ENCODE data around the gene PRKCZ.

PRKCZ gene

GRCh38 chr1:2166254-2166653 lies 116.0 kb downstream of the PRKCZ start:
- TF ChIP-seq, protein P1, sequence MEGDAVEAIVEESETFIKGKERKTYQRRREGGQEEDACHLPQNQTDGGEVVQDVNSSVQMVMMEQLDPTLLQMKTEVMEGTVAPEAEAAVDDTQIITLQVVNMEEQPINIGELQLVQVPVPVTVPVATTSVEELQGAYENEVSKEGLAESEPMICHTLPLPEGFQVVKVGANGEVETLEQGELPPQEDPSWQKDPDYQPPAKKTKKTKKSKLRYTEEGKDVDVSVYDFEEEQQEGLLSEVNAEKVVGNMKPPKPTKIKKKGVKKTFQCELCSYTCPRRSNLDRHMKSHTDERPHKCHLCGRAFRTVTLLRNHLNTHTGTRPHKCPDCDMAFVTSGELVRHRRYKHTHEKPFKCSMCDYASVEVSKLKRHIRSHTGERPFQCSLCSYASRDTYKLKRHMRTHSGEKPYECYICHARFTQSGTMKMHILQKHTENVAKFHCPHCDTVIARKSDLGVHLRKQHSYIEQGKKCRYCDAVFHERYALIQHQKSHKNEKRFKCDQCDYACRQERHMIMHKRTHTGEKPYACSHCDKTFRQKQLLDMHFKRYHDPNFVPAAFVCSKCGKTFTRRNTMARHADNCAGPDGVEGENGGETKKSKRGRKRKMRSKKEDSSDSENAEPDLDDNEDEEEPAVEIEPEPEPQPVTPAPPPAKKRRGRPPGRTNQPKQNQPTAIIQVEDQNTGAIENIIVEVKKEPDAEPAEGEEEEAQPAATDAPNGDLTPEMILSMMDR (conservative IDR thresholded peaks at IDR 0.05; ENCODE audit: low read depth, low read length), result no peak
- no peak overlapping the region for H3K4me3 ChIP-seq (ENCODE audit: low read depth, low read length)
- DNase-seq (ENCODE audit: low read depth), result no peak

DNA sequence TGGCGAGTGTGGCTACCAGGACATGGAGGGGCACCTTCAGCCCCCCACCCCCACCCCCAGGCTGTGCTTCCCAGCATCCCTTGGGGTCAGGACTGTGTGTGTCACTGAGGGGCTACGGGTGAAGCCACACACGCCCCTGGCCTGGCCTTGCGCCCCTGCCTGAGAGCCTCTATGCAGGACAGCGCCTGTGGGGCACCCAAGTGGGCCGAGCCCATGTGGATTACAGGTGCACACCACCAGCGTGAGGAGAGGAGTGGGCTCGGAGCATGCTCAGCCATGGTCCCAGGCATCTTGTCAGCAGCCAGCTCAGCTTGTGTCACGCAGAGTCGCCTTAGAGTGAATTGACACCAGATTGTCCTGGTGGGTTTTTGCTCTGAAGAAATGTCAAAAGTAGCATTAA lies 116.5 kb downstream of the PRKCZ start:
- no peak overlapping the region for H3K4me3 ChIP-seq (ENCODE audit: low read depth, low read length)
- no peak for DNase-seq (ENCODE audit: low read depth)
- TF ChIP-seq, protein P1 (conservative IDR thresholded peaks at IDR 0.05; ENCODE audit: low read depth, low read length), result no peak

DNA sequence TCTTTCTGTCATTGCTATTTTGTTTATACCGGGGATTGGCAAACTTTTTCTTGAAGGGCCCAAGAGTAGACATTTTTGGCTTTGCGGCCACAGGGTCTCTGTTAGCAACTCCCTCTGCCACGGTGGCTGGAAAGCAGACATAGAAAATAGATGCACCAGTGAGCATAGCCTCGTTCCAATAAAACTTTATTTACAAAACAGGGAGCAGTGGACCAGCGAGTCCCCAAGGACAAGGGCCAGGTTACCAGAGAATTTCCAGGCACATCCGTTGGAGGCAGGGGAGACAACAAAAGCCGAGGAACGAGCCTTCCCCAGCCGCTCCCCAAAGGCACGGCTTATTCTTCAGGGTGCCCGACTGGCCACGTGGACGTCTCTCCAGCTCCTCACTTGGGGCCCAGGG lies 117.9 kb downstream of the PRKCZ start:
- no peak for DNase-seq (ENCODE audit: low read depth)
- TF ChIP-seq, protein P1 (conservative IDR thresholded peaks at IDR 0.05; ENCODE audit: low read depth, low read length), result no peak
- H3K4me3 ChIP-seq (ENCODE audit: low read depth, low read length), result no peak overlapping the region

DNA sequence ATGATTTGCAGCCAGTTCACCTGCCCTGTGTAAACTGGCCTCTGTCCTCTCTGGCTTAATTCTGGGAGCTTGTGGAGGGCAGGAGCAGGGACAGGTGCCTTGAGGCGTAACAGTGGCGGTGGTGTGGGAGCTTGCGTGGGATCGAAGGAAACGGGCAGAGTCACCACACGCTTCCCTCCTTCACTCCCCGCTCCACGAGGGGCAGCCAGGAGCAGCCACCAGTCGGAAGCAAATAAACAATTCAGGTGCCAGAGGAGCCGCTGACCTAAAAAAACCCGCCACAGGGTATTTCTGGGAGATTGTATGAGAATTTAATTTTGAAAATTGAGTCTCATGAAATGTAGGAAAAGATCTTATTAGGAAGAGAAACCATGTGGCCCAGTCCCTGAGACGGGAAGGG lies 118.3 kb downstream of the PRKCZ start:
- DNase-seq (ENCODE audit: low read depth), result no peak
- TF ChIP-seq, protein P1 (conservative IDR thresholded peaks at IDR 0.05; ENCODE audit: low read depth, low read length), result no peak
- no peak overlapping the region for H3K4me3 ChIP-seq (ENCODE audit: low read depth, low read length)

DNA sequence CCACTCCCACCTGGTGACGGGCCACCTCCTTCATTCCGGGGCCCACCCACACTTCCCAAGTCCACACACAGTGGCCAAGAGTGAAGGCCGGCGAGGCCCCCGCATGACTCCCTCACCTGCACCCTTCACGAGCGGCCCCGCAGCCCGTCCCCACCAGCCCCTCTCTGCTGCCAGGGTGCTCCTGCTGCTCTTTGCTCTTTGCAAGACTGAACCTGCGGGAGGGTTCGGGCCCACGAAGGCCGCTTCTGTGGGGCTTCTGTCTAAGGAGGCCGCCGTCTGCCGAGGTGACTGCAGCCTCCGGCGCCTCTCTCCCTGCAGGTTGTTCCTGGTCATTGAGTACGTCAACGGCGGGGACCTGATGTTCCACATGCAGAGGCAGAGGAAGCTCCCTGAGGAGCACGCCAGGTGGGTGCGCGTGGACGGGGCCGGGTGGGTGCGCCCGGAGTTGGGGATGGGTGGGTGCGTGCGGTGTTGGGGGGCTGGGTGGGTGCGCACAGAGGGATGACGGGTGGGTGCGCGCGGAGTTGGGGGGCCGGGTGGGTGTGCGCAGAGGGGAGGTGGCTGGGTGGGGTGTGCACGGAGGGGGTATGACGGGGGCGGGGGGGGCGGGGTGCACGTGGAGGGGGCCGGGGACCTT lies 119.1 kb downstream of the PRKCZ start:
- no peak overlapping the region for H3K4me3 ChIP-seq (ENCODE audit: low read depth, low read length)
- DNase-seq (ENCODE audit: low read depth), result no peak
- TF ChIP-seq, protein P1 (conservative IDR thresholded peaks at IDR 0.05; ENCODE audit: low read depth, low read length), result no peak

DNA sequence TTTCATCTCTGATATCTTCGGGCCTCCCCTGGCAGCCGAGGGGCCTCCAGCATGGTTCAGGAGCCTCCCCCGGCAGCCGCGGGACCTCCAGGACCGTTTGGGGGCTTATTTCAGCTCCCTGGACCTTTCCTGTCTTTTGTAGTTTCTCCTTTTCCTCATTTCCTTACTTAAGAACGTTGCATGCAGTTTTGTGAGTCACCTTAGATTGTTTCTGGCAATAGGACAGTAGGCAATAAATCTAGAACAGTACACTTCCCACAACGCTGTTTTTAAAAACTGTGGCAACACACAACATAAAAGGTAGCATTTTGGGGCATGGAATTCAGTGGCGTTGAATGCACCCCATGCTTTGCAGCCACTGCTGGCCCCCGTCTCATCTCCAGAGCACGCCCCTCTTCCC lies 120.0 kb downstream of the PRKCZ start:
- TF ChIP-seq, protein P1 (conservative IDR thresholded peaks at IDR 0.05; ENCODE audit: low read depth, low read length), result no peak
- H3K4me3 ChIP-seq (ENCODE audit: low read depth, low read length), result no peak overlapping the region
- no peak for DNase-seq (ENCODE audit: low read depth)

GRCh38 chr1:2172012-2172411 lies 121.8 kb downstream of the PRKCZ start:
- H3K4me3 ChIP-seq (ENCODE audit: low read depth, low read length), result no peak overlapping the region
- DNase-seq (ENCODE audit: low read depth), result no peak
- TF ChIP-seq, protein P1 (conservative IDR thresholded peaks at IDR 0.05; ENCODE audit: low read depth, low read length), result no peak

All from choroid plexus epithelial cell (primary cell).